Measurements from ENCODE around the gene DNAJC18.

DNAJC18 gene

GRCh38 chr5:139403787-139404483, 35.4 kb downstream of the DNAJC18 start, which contains the start of gene SPATA24:
Gene SPATA24, minus strand, starts transcription at chr5:139404089. Its CDS starts 29 bp downstream, at chr5:139404060.
- peak; percentile 97 for DNase-seq (ENCODE audit: low spot score)

GRCh38 chr5:139403418-139403786, 35.9 kb downstream of the DNAJC18 start:
- DNase-seq (ENCODE audit: low spot score): no peak

- peak; percentile 29 for DNase-seq (ENCODE audit: low spot score)
Observed at GRCh38 chr5:139402561-139403158, 36.7 kb downstream of the DNAJC18 start.

- no peak for DNase-seq (ENCODE audit: low spot score)
Observed at GRCh38 chr5:139401546-139401945, 37.8 kb downstream of the DNAJC18 start.

- no peak for DNase-seq (ENCODE audit: low spot score)
Observed at GRCh38 chr5:139399501-139400121, 39.7 kb downstream of the DNAJC18 start.

- DNase-seq (ENCODE audit: low spot score): peak; percentile 7
Observed at GRCh38 chr5:139397921-139398320, 41.4 kb downstream of the DNAJC18 start.

GRCh38 chr5:139396691-139397090, 42.6 kb downstream of the DNAJC18 start:
- no peak for DNase-seq (ENCODE audit: low spot score)

- peak; percentile 54 for DNase-seq (ENCODE audit: low spot score)
Observed at GRCh38 chr5:139395844-139396640, 43.3 kb downstream of the DNAJC18 start.

GRCh38 chr5:139394654-139395566, 44.4 kb downstream of the DNAJC18 start, which contains the start of gene PROB1:
Gene PROB1, minus strand, starts transcription at chr5:139395104. Its CDS starts 23 bp downstream, at chr5:139395081.
- DNase-seq (ENCODE audit: low spot score): peak; percentile 53

GRCh38 chr5:139394123-139394653, 45.1 kb downstream of the DNAJC18 start:
- DNase-seq (ENCODE audit: low spot score): peak; percentile 73

- DNase-seq (ENCODE audit: low spot score): peak; percentile 11
Observed at GRCh38 chr5:139393497-139394122, 45.7 kb downstream of the DNAJC18 start.

- no peak for DNase-seq (ENCODE audit: low spot score)
Observed at GRCh38 chr5:139392678-139393496, 46.4 kb downstream of the DNAJC18 start.

- peak; percentile 5 for DNase-seq (ENCODE audit: low spot score)
Observed at GRCh38 chr5:139392324-139392677, 47.0 kb downstream of the DNAJC18 start.

GRCh38 chr5:139391570-139392323, 47.6 kb downstream of the DNAJC18 start:
- DNase-seq (ENCODE audit: low spot score): peak; percentile 14

GRCh38 chr5:139390639-139391569, 48.4 kb downstream of the DNAJC18 start:
- DNase-seq (ENCODE audit: low spot score): peak; percentile 23

GRCh38 chr5:139389701-139390638, 49.4 kb downstream of the DNAJC18 start, which contains the start of gene MZB1:
Gene MZB1, minus strand, starts transcription at chr5:139389913. Its CDS starts 57 bp downstream, at chr5:139389856.
- peak; percentile 17 for DNase-seq (ENCODE audit: low spot score)
